SK-N-DZ (cell line): Measurements from ENCODE around the gene TIMP4.

Source experiments
- DNase-seq: peaks from one replicate; pipeline ENCODE4 v3.0.0-alpha.2; 2015; ENCODE audit warnings: low spot score

The TIMP4 gene

GRCh38 chr3:12107071-12107713 lies 51.5 kb downstream of the TIMP4 start:
- no peak for DNase-seq
